Neural progenitor cell (in vitro differentiated cells): ENCODE data around the gene TBRG4. TPM values are rescaled to one million over a fixed set of nuclear protein-coding genes. Genes with fewer than 3 reads are reported as not detected.

ENCODE experiments used
- DNase-seq: peaks from one replicate; pipeline ENCODE4 v3.0.0-alpha.2; 2016; ENCODE audit warnings: low spot score
- H2AFZ ChIP-seq: fragments of 200-600 bp; sonication (generic); replicated peaks from 2 replicates; pipeline ENCODE4 v1.6.1; 2016; ENCODE audit warnings: antibody characterized with exemption
- H3F3A ChIP-seq: fragments of 200-600 bp; sonication (generic); 2 replicates; pipeline ENCODE4 v1.6.1; 2016; ENCODE audit warnings: antibody characterized with exemption, low read depth
- H3K27ac ChIP-seq: fragments of 200-600 bp; sonication (generic); 2 replicates; pipeline ENCODE4 v1.5.1; 2016; ENCODE audit warnings: mild to moderate bottlenecking
- H3K27me3 ChIP-seq: fragments of 200-600 bp; sonication (generic); 2 replicates; pipeline ENCODE4 v1.6.1; 2016; ENCODE audit warnings: mild to moderate bottlenecking, moderate library complexity
- H3K36me3 ChIP-seq: fragments of 200-600 bp; sonication (generic); 2 replicates; pipeline ENCODE4 v1.5.1; 2016
- H3K4me1 ChIP-seq: fragments of 200-600 bp; sonication (generic); 2 replicates; pipeline ENCODE4 v1.6.1; 2016; ENCODE audit warnings: mixed run types
- H3K4me2 ChIP-seq: fragments of 200-600 bp; sonication (generic); 2 replicates; pipeline ENCODE4 v1.6.1; 2016
- H3K4me3 ChIP-seq: fragments of 200-600 bp; sonication (generic); 2 replicates; pipeline ENCODE4 v1.5.1; 2016
- H3K79me2 ChIP-seq: fragments of 200-600 bp; sonication (generic); 2 replicates; pipeline ENCODE4 v1.6.1; 2016; ENCODE audit warnings: low read depth
- H3K9ac ChIP-seq: fragments of 200-600 bp; sonication (generic); 2 replicates; pipeline ENCODE4 v1.6.1; 2016
- H3K9me3 ChIP-seq: fragments of 200-600 bp; sonication (generic); 2 replicates; pipeline ENCODE4 v1.5.1; 2016; ENCODE audit warnings: low read depth
- H4K20me1 ChIP-seq: fragments of 200-600 bp; sonication (generic); 2 replicates; pipeline ENCODE4 v1.6.1; 2016; ENCODE audit warnings: low read depth
- H3K27ac Mint-ChIP-seq: 3 replicates; pipeline ENCODE4 v1.8.0; 2021; ENCODE audit warnings: mixed read lengths
- H3K27me3 Mint-ChIP-seq: 2 replicates; pipeline ENCODE4 v1.8.0; 2022; ENCODE audit warnings: low read depth, mild to moderate bottlenecking, inconsistent platforms, moderate library complexity, mixed read lengths; ENCODE audit not compliant: insufficient read depth
- H3K36me3 Mint-ChIP-seq: 3 replicates; pipeline ENCODE4 v1.8.0; 2021; ENCODE audit warnings: mixed read lengths
- H3K4me1 Mint-ChIP-seq: 3 replicates; pipeline ENCODE4 v1.8.0; 2021; ENCODE audit warnings: mixed read lengths
- H3K4me3 Mint-ChIP-seq: 3 replicates; pipeline ENCODE4 v1.8.0; 2021; ENCODE audit warnings: mild to moderate bottlenecking, moderate library complexity, mixed read lengths
- H3K9me3 Mint-ChIP-seq: 3 replicates; pipeline ENCODE4 v1.8.0; 2020; ENCODE audit warnings: mixed read lengths
- CTCF ChIP-seq: fragments of 200-600 bp; sonication (generic); IDR thresholded peaks from 2 replicates; pipeline ENCODE4 v1.5.1; 2017; ENCODE audit warnings: antibody characterized with exemption, mild to moderate bottlenecking
- EZH2 ChIP-seq: fragments of 200-600 bp; sonication (generic); IDR thresholded peaks from 2 replicates; pipeline ENCODE4 v1.6.1; 2017; ENCODE audit warnings: antibody characterized with exemption, mild to moderate bottlenecking, moderate library complexity
- EZH2phosphoT487 ChIP-seq: fragments of 200-600 bp; sonication (generic); IDR thresholded peaks from 2 replicates; pipeline ENCODE4 v1.6.1; 2017; ENCODE audit warnings: antibody characterized with exemption
- total RNA-seq: library from RNA; depleted of rRNA; stranded (reverse); fragments of >200 nt; gene quantifications from 2 replicates; pipeline ENCODE4 v1.2.3, GENCODE V29; 2015; ENCODE audit warnings: low replicate concordance

Gene TBRG4
- total RNA-seq, 1 donor from 2014 or later, result 32.2 TPM

- H3K9me3 ChIP-seq, result no peaks in the 10 kb centered on the region
- H3K4me3 Mint-ChIP-seq, result no peak overlapping the region
- peaks cover 9% of the 10 kb centered on the region for H3K4me1 ChIP-seq
- H3K4me3 ChIP-seq, result no peak overlapping the region
- H3K27me3 Mint-ChIP-seq, result peaks cover 8% of the 10 kb centered on the region
- H3K9ac ChIP-seq, result peak overlapping the region; percentile 25
- no peaks in the 10 kb centered on the region for H3K36me3 ChIP-seq
- no peak overlapping the region for H3K27ac ChIP-seq
- H3K4me2 ChIP-seq, result peak overlapping the region; percentile 27
- H3K27ac Mint-ChIP-seq, result peak overlapping the region; percentile 53
- H4K20me1 ChIP-seq, result no peaks in the 10 kb centered on the region
- peaks cover 8% of the 10 kb centered on the region for H3K4me1 Mint-ChIP-seq
- TF ChIP-seq EZH2phosphoT487 (no peak), CTCF (no peak), EZH2 (no peak)
- DNase-seq, result peak; percentile 64
- no peaks in the 10 kb centered on the region for H3F3A ChIP-seq
- peak overlapping the region; percentile 87 for H2AFZ ChIP-seq
- no peaks in the 10 kb centered on the region for H3K9me3 Mint-ChIP-seq
- no peaks in the 10 kb centered on the region for H3K27me3 ChIP-seq
- no peaks in the 10 kb centered on the region for H3K79me2 ChIP-seq
- H3K36me3 Mint-ChIP-seq, result no peaks in the 10 kb centered on the region
Observed at GRCh38 chr7:45123913-45124710, 12.6 kb upstream of the TBRG4 start.

GRCh38 chr7:45122975-45123860 lies 11.7 kb upstream of the TBRG4 start:
- Mint-ChIP-seq H3K36me3 (no peaks in the 10 kb centered on the region), H3K27me3 (peaks cover 8% of the 10 kb centered on the region), H3K4me1 (peaks cover 8% of the 10 kb centered on the region), H3K27ac (peak overlapping the region; percentile 53), H3K4me3 (no peak overlapping the region), H3K9me3 (no peaks in the 10 kb centered on the region)
- TF ChIP-seq CTCF (no peak), EZH2phosphoT487 (no peak), EZH2 (no peak)
- H3K9me3 ChIP-seq, result no peaks in the 10 kb centered on the region
- no peaks in the 10 kb centered on the region for H3F3A ChIP-seq
- H3K4me2 ChIP-seq, result peak overlapping the region; percentile 27
- H3K27ac ChIP-seq, result no peak overlapping the region
- H3K27me3 ChIP-seq, result no peaks in the 10 kb centered on the region
- H4K20me1 ChIP-seq, result no peaks in the 10 kb centered on the region
- DNase-seq, result no peak
- no peaks in the 10 kb centered on the region for H3K79me2 ChIP-seq
- no peaks in the 10 kb centered on the region for H3K36me3 ChIP-seq
- H3K4me1 ChIP-seq, result peaks cover 9% of the 10 kb centered on the region
- H3K4me3 ChIP-seq, result no peak overlapping the region
- H2AFZ ChIP-seq, result peak overlapping the region; percentile 87
- H3K9ac ChIP-seq, result no peak overlapping the region

- Mint-ChIP-seq H3K4me1 (peaks cover 4% of the 10 kb centered on the region), H3K9me3 (no peaks in the 10 kb centered on the region), H3K4me3 (no peak overlapping the region), H3K27me3 (peaks cover 6% of the 10 kb centered on the region), H3K27ac (no peak overlapping the region), H3K36me3 (no peaks in the 10 kb centered on the region)
- no peak overlapping the region for H3K4me2 ChIP-seq
- no peaks in the 10 kb centered on the region for H3K9me3 ChIP-seq
- H3K79me2 ChIP-seq, result no peaks in the 10 kb centered on the region
- no peaks in the 10 kb centered on the region for H3K36me3 ChIP-seq
- H3K4me3 ChIP-seq, result no peak overlapping the region
- no peak overlapping the region for H2AFZ ChIP-seq
- peaks cover 9% of the 10 kb centered on the region for H3K4me1 ChIP-seq
- H3F3A ChIP-seq, result no peaks in the 10 kb centered on the region
- H4K20me1 ChIP-seq, result no peaks in the 10 kb centered on the region
- no peak for TF ChIP-seq CTCF
- no peak for TF ChIP-seq EZH2phosphoT487
- TF ChIP-seq EZH2, result no peak
- no peak for DNase-seq
- no peak overlapping the region for H3K27ac ChIP-seq
- no peak overlapping the region for H3K9ac ChIP-seq
- peaks cover 29% of the 10 kb centered on the region for H3K27me3 ChIP-seq
Observed at GRCh38 chr7:45119550-45119949, 8.1 kb upstream of the TBRG4 start.
